Prostate gland (tissue), 2 donors: ENCODE measurements around the gene TRIM54.

Experiments used
- CTCF ChIP-seq, 4 experiments: fragments of 200-600 bp in 2 of 4; fragments of 450-650 bp in 2 of 4; sonication (generic) in 2 of 4; IDR thresholded peaks; 1 replicate in 3 of 4; 2 replicates in 1 of 4; pipeline ENCODE4 v1.5.1; 2016 to 2019; ENCODE audit warnings: antibody characterized with exemption in 4 of 4, mild to moderate bottlenecking in 2 of 4, moderate library complexity in 2 of 4
- POLR2A ChIP-seq: fragments of 450-650 bp; IDR thresholded peaks from one replicate; pipeline ENCODE4 v1.6.1; 2016; ENCODE audit warnings: antibody characterized with exemption, mild to moderate bottlenecking

GRCh38 chr2:27354597-27354927 is 72.3 kb downstream of the TRIM54 start:
- TF ChIP-seq POLR2A (no peak), CTCF (IDR thresholded peaks at IDR 0.05) (no peak)
